Calu3 (cell line): ENCODE data around the gene PLAGL1. TPM values are rescaled to one million over a fixed set of nuclear protein-coding genes. Genes with fewer than 3 reads are reported as not detected.

Experiments used
- BruUV-seq: library from RNA; stranded (reverse); fragments of 400-500 nt; replicated peaks from 2 replicates; lab custom pipeline; 2021; lab: Mats Ljungman, UMichigan
- CTCF ChIA-PET: fragments of 300-600 bp; sonication (Branson Sonifier 250); formaldehyde crosslinking; loops from one replicate; lab custom pipeline; 2022; ENCODE audit warnings: antibody characterized with exemption; lab: Charles Lee
- DNase-seq: peaks from one replicate; pipeline ENCODE4 v3.0.0; 2022
- H3K27ac Mint-ChIP-seq: one replicate; pipeline ENCODE4 v1.8.0; 2022; ENCODE audit warnings: mixed read lengths; ENCODE audit not compliant: unreplicated experiment
- H3K27me3 Mint-ChIP-seq: one replicate; pipeline ENCODE4 v1.8.0; 2022; ENCODE audit warnings: mixed read lengths; ENCODE audit not compliant: unreplicated experiment
- H3K36me3 Mint-ChIP-seq: one replicate; pipeline ENCODE4 v1.8.0; 2022; ENCODE audit warnings: mild to moderate bottlenecking, moderate library complexity, mixed read lengths; ENCODE audit not compliant: insufficient read depth, unreplicated experiment
- H3K4me1 Mint-ChIP-seq: one replicate; pipeline ENCODE4 v1.8.0; 2022; ENCODE audit warnings: mild to moderate bottlenecking, low read depth, mixed read lengths; ENCODE audit not compliant: unreplicated experiment
- H3K4me3 Mint-ChIP-seq: one replicate; pipeline ENCODE4 v1.8.0; 2022; ENCODE audit warnings: mild to moderate bottlenecking, low read depth, moderate library complexity, mixed read lengths; ENCODE audit not compliant: unreplicated experiment
- H3K9me3 Mint-ChIP-seq: one replicate; pipeline ENCODE4 v1.8.0; 2022; ENCODE audit warnings: low read depth, mixed read lengths; ENCODE audit not compliant: unreplicated experiment
- CTCF ChIP-seq: fragments of 200-600 bp; IDR thresholded peaks from one replicate; pipeline ENCODE4 v1.8.0; 2022; ENCODE audit warnings: antibody characterized with exemption; ENCODE audit not compliant: unreplicated experiment
- intact Hi-C: fragments of 100-400 bp; cut with micrococcal nuclease; formaldehyde crosslinking; loops from one replicate; pipeline ENCODE4 v1.10.0; 2022; ENCODE audit not compliant: unreplicated experiment
- total RNA-seq: library from RNA; stranded (reverse); gene quantifications from 2 replicates; pipeline ENCODE4 v1.2.3, GENCODE V29; 2022

PLAGL1 gene
- total RNA-seq, 1 experiment from 2014 or later = 9.8 TPM

- DNase-seq = no peak
- peaks cover 4% of the 10 kb centered on the region for H3K27me3 Mint-ChIP-seq
- H3K36me3 Mint-ChIP-seq = no peaks in the 10 kb centered on the region
- H3K4me1 Mint-ChIP-seq = no peaks in the 10 kb centered on the region
- H3K4me3 Mint-ChIP-seq = no peak overlapping the region
- CTCF ChIA-PET = no interaction called here
- no TSS peak for BruUV-seq
- intact Hi-C loops = no loop called here
- TF ChIP-seq CTCF = no peak
- no peaks in the 10 kb centered on the region for H3K9me3 Mint-ChIP-seq
- H3K27ac Mint-ChIP-seq = no peak overlapping the region
These were observed 70.4 kb downstream of the PLAGL1 start for GRCh38 chr6:143937668-143937970.

GRCh38 chr6:143936778-143937667, 71.0 kb downstream of the PLAGL1 start:
- no peak for TF ChIP-seq CTCF
- Mint-ChIP-seq H3K9me3 (no peaks in the 10 kb centered on the region), H3K27ac (no peak overlapping the region), H3K4me1 (no peaks in the 10 kb centered on the region), H3K27me3 (peaks cover 10% of the 10 kb centered on the region), H3K4me3 (no peak overlapping the region), H3K36me3 (no peaks in the 10 kb centered on the region)
- DNase-seq = no peak
- no TSS peak for BruUV-seq
- CTCF ChIA-PET = no interaction called here
- intact Hi-C loops = no loop called here

GRCh38 chr6:143936347-143936746, 71.7 kb downstream of the PLAGL1 start:
- DNase-seq = no peak
- H3K36me3 Mint-ChIP-seq = no peaks in the 10 kb centered on the region
- no peaks in the 10 kb centered on the region for H3K4me1 Mint-ChIP-seq
- H3K4me3 Mint-ChIP-seq = no peak overlapping the region
- CTCF ChIA-PET = no interaction called here
- H3K27ac Mint-ChIP-seq = no peak overlapping the region
- no TSS peak for BruUV-seq
- peaks cover 17% of the 10 kb centered on the region for H3K27me3 Mint-ChIP-seq
- no peak for TF ChIP-seq CTCF
- no peaks in the 10 kb centered on the region for H3K9me3 Mint-ChIP-seq
- intact Hi-C loops = no loop called here

- CTCF ChIA-PET = interaction anchor here (0.7 kb wide), 1 partner anchor 103 kb away, joined by 4 read pairs; no protein-coding TSS in a partner anchor
- no TSS peak for BruUV-seq
- intact Hi-C loops = no loop called here
- no peak for DNase-seq
- TF ChIP-seq CTCF = no peak
- no peaks in the 10 kb centered on the region for H3K36me3 Mint-ChIP-seq
- no peak overlapping the region for H3K27ac Mint-ChIP-seq
- H3K4me3 Mint-ChIP-seq = no peak overlapping the region
- H3K4me1 Mint-ChIP-seq = no peaks in the 10 kb centered on the region
- H3K9me3 Mint-ChIP-seq = no peaks in the 10 kb centered on the region
- H3K27me3 Mint-ChIP-seq = peaks cover 29% of the 10 kb centered on the region
These were observed 73.2 kb downstream of the PLAGL1 start for GRCh38 chr6:143934867-143935266.
